ENCODE measurements around the gene F8A2. TPM values are rescaled to one million over a fixed set of nuclear protein-coding genes. Genes with fewer than 3 reads are reported as not detected.

The F8A2 gene
- total RNA-seq, 2 experiments from 2014 or later = not detected

DNA sequence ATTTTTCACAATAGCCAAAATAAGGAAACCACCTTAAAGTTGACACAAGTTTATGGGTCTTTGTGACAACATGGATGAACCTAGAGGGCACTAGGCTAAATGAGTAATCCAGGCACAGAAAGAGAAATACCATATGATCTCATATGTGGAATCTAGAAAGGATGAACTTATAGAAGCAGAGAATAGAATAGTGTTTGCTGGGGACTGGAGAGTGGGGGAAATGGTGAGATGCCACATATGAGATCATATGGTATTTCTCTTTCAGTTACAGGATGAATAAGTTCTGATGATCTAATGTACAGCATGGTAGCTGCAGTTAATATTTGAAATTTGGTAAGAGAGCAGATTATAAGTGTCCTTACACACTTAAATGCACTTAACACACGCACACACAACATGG lies 35.9 kb downstream of the F8A2 start:
- Mint-ChIP-seq H3K9me3 (ENCODE audit: low read depth) (no peaks in the 10 kb centered on the region), H3K27me3 (no peaks in the 10 kb centered on the region), H3K27ac (no peak overlapping the region), H3K36me3 (no peaks in the 10 kb centered on the region), H3K4me3 (no peak overlapping the region), H3K4me1 (no peaks in the 10 kb centered on the region)
- DNase-seq (no peak), ATAC-seq (no peak)
- CTCF ChIA-PET = no interaction called here

Small RNAs within 50 kb of the gene (microRNA-seq; reads per million reads assigned to microRNA genes)
- gene MIR1184-2 = not detected

Other genes with a start within 250 kb of the F8A2 start
- gene VBP1, start 165.6 kb upstream of the F8A2 start, total RNA-seq = 10 to 100 TPM; 54.1 to 68.9 TPM
- 10 to 100 TPM in 1 of 2 experiments, 1 to 10 TPM in 1; 9.4 to 12.9 TPM for gene RAB39B, start 117.6 kb upstream of the F8A2 start, total RNA-seq
- 1 to 10 TPM in 1 of 2 experiments, under 1 TPM in 1; 0.35 to 1.0 TPM for gene CLIC2, start 47.5 kb upstream of the F8A2 start, total RNA-seq
- 10 to 100 TPM; 10.5 to 10.8 TPM for gene F8A3, start 76.5 kb downstream of the F8A2 start, total RNA-seq
- under 1 TPM; 0.30 to 0.32 TPM for gene SPRY3, start 230.5 kb downstream of the F8A2 start, total RNA-seq
- 10 to 100 TPM in 1 of 2 experiments, 1 to 10 TPM in 1; 9.2 to 13.5 TPM for gene TMLHE, start 230.9 kb downstream of the F8A2 start, total RNA-seq

Measured in activated CD8-positive, alpha-beta memory T cell treated with anti-CD3 and anti-CD28 coated beads, Interleukin-2, amount 10 ng/mL, durations not matched to agents 7 days and 5 days (primary cell).